CD4-positive, alpha-beta T cell treated with Interferon alpha-2 for 1 hour (primary cell): Measurements from ENCODE around the gene PGM2.

Source experiments
- DNase-seq, 2 donors: peaks; one replicate each; pipeline ENCODE4 v3.0.0-alpha.2; 2020 to 2022

The PGM2 gene

GRCh38 chr4:37867102-37867501 is 40.6 kb downstream of the PGM2 start:
- DNase-seq, result no peak

DNA sequence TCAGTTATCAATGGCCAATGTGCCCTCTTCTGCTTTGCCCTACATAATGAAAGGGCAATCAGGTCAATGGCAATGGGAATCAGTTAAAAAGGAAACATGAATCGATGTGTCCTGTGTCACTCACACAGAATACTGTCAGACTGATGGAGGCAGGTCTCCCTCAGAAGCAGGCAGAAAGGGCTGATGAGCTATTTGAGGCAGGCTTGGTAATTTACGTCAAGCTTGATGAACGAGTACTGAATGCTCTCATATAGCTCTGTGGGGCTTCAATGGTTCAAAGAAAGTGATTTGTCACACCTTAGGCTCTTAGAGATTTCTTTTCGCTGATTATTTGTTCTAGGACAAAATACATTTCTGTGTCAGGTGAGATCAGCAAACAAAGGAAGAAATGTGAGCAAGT is 41.8 kb downstream of the PGM2 start:
- no peak for DNase-seq

DNA sequence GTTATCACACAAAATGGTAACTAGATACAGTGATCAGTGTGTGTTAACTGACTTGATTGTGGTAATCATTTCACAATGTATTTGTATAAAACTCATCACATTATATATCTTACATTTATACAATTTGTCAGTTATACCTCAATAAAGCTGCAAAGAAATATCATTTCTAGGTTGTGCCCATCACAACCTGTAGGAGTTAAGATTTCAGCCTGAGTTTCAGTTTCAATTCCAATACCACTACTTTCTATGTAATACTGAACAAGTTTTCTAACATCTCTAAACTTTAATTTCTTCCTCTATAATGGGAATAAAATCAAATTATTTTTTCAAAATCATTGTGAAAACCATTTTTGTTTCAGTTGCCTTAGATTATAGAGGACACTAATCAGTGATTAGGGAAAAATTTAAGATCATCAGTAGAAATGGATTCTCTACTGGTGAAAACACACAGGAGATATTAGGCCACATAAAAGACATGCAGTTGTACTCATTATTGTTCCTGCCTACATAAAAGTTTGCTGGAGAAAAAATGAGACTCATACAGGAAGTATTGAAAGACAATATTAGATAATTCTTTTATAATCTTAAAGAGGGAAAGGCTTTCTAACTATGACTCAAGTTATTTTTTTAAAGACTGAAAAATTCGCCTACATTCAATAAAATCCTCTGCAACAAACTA is 46.0 kb downstream of the PGM2 start:
- DNase-seq, result no peak

GRCh38 chr4:37873386-37873785 is 46.9 kb downstream of the PGM2 start:
- DNase-seq, result no peak

- DNase-seq, result no peak
These were observed 49.7 kb downstream of the PGM2 start for GRCh38 chr4:37876156-37876555.

GRCh38 chr4:37879365-37879764 is 52.9 kb downstream of the PGM2 start:
- DNase-seq, result no peak

- no peak for DNase-seq
These were observed 55.3 kb downstream of the PGM2 start for GRCh38 chr4:37881811-37882210.

DNA sequence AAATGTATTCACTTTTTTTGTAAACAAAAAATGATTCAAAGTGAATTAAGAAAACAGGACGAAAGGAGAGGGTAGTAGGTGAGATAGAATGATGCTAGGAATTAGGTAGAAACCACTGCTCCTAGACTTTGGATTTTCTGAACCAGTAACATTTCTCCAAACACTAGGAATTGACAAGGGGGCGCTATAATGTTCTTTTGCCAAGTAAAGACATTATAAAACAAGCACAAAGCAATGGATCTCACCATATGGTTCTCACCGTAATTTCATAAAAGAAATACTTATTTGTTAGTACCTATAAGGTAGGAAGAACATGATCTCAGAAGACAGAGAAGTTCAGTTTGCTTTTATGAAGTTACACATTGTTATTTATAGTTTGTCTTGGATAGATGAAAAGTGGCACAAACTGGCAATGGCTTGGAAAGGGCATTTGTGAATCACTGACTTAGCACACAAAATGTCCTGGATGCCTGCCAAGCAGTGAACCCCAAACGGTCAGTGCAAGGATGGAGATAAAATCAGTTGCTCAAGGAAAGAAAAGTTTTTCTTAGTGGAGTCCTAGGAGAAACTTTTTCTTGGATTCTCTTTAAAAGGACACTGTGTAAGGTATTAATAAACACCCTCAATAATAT is 56.3 kb downstream of the PGM2 start:
- no peak for DNase-seq

- DNase-seq, result no peak
These were observed 58.5 kb downstream of the PGM2 start for GRCh38 chr4:37884855-37885487.

- no peak for DNase-seq
These were observed 59.0 kb downstream of the PGM2 start for GRCh38 chr4:37885496-37885895.

DNA sequence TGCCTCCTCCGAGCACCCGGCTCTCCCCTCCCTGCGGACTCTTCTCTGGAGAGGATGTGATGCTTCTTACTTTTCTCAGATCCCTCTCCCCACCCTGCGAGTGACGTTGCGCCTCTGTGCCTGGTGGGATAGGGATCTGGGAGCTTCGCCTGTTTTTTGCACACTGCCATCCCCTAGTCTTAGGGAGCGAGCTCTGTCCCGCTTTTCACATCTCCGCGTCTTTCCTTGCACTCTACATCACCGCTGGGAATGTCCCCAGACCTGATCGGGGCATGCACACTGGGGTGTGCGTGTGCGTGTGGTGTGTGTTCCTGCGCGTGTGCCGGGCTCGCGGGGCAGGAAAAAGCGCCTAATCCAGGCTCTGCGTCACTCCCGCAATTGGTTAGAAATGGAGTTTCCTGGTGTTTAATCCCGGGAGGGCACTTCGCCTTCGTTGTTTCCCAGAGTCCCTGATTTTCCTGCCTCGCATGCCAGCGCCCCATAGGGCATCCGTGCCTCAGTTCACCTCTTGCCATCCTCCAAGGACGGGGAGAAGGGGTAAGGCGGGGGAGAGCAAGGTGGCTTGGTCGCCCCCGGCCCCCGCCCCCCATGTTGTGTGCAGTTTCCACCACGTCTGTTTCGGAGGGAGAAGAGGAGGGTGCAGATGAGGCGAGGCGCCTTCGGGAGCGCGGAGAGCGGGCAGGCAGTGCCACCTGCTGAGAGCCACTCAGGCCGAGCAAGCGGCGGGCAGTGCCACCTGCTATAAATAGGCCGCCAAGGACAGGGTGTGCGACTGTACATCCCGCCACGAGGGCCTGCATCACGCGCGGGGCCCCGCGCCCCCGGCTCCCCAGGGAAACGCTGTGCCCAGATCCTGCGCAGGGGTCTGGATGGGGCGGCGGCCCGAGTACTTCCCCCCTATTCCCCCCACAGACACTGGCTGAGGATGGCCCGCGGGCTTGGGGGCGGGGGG is 63.6 kb downstream of the PGM2 start:
- DNase-seq, result peak; percentile 41 to 51

GRCh38 chr4:37890801-37891259 is 64.3 kb downstream of the PGM2 start, which contains the start of gene TBC1D1:
Gene TBC1D1, plus strand, starts transcription at chr4:37891084. Its CDS starts 11,012 bp downstream, at chr4:37902096.
- DNase-seq, result peak in 1 of 2 donors; percentile 47

- DNase-seq, result peak; percentile 67 to 72
These were observed 65.0 kb downstream of the PGM2 start for GRCh38 chr4:37891260-37892159.

DNA sequence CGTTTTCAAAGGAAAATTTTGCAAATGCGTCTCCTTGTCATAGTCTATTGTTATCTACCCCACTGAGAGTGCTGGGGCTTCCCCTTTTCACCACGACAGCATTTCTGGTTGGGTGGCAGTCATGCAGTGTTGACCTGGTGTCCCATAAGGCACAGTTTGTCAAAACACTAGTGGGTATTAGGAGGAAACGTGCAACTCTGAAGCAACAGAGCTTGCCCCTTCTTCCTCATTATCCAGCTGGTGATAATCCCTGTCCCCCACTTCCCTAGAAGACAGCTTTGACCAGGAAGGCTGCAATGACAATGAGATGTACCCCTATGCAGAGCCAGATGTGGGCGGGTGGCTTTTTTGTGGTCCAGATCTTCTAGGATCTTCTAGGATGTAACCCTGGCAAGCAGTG is 66.2 kb downstream of the PGM2 start:
- DNase-seq, result peak; percentile 69 to 70

DNA sequence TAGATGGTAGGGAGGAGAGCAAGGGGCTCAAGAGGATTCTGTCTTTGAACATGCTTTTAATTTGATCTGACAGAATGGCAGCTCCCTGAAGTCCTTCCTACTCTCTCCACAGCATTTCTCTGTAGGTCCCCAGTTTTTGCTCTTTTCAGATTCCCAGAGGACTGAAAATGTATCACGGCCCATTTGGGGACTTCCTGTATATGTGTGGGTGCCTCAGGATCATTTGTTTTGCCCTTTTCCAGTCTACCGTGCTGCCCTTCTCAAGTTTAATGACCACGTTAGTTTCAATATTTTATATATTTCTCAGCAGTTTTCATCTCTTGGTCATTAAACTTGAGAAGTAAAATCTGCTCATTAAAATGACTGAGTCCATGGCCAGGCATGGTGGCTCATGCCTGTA is 66.7 kb downstream of the PGM2 start:
- no peak for DNase-seq

- no peak for DNase-seq
These were observed 68.8 kb downstream of the PGM2 start for GRCh38 chr4:37895271-37895670.

DNA sequence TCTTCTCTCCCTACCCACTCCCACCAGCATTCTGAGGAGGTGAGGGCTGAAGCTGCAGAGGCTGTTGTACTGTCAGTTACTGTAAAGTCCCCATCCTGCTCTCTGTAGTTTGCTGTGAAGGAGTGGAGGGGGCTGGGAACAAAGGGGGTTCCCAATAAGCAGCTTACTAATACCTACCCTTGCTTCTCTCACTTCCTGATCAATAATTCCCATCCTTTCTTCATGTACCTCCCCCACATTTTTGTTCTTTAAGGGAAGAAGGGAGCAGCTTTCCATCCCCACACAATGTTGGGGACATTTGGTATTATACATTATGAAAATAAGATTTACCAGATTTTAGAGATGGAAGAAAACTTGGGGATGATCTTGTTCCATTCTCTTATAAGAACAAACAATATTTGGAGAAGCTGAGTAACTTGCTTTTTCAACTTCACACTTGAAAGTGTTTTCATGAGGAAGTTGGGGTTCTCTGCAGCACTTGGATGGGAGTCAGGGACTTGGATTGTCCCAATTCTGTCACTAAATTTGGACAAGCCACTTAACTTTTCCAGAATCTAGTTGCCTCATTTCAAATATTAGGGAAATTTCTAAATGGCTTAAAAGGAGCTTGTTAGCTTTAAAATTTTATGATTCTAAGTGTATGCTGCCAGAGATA is 69.8 kb downstream of the PGM2 start:
- no peak for DNase-seq

GRCh38 chr4:37902212-37902611 is 75.7 kb downstream of the PGM2 start:
- DNase-seq, result no peak

DNA sequence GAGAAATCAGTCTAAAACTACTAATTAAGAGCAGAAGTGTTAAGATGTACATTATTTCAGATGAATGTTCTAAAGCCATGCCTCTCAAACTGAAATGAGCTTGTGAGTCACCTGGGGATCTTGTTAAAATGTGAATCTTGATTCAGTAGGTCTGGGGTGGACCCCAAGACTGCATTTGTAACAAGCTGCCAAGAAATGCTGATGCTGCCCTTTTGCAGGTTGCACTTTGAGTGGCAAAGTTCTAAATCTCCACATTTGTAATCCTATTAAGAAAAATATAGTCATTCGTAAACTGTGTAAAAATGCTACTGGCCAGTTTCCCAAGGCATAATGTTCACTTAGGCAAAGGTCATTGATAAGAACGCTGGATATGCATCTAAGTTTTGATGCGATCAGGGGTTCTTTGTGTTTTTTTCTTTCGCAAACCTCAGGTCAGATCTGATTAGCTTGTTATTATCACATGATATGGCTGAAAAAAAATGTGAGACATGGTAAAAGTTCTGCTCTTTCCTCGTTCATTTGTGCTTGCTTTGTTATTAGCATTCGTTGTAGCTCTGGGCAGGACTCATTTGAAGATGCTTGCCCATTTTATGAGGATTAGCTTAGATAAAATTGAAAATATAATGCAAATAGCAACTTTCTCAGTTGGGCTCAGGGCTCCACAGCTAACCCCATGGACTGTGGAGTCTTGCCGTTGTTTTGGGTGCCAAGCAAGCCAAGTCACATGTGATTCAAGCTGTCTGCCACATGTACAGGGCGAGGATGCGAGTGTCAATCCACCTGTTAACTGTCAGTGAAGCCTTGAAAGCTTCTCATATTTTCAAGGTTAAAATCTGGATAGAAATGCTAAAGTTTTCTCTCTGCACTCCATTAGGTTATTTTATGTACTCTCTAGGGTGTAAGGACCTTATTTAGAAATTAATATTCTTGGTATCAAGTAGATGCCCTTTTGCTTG is 76.5 kb downstream of the PGM2 start:
- DNase-seq, result no peak

DNA sequence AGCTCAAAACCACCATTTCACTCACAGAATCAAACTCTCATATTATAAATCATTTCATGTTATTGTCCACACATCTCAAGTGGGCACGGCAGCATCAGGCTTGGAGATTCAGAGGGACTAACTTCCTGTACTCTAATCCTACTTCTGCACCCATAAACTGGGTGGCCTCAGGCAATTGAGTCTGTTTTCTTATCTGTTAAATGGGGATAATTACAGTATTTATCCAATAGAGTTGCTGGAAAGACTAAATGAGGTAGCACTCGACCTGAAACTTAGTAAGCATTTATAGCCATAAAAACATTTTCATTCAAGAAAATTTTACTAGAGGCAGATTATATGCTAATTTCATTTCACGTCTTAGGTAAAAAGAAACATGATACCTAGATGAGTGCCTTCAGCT is 77.4 kb downstream of the PGM2 start:
- DNase-seq, result no peak
